NT2/D1 (cell line): ENCODE results near the gene EID3.

Experiments
- SUZ12 ChIP-seq: IDR thresholded peaks from 2 replicates; pipeline ENCODE4 v1.6.1; 2011; ENCODE audit not compliant: insufficient read length, insufficient read depth; ENCODE audit errors: extremely low read depth
- YY1 ChIP-seq: IDR thresholded peaks from 2 replicates; pipeline ENCODE4 v1.6.1; 2011; ENCODE audit not compliant: insufficient read length, insufficient read depth
- ZNF274 ChIP-seq: IDR thresholded peaks from 2 replicates; pipeline ENCODE4 v1.6.1; 2011; ENCODE audit warnings: mild to moderate bottlenecking, low read depth, low read length

- TF ChIP-seq ZNF274 (no peak), YY1 (no peak), SUZ12 (no peak)
Measured at GRCh38 chr12:104342147-104342546, 38.6 kb downstream of the EID3 start.
